Measurements from ENCODE around the gene RUSF1. TPM values are rescaled to one million over a fixed set of nuclear protein-coding genes. Genes with fewer than 3 reads are reported as not detected.
"Not testable (repeated sequence)": the region's sequence is repeated elsewhere in the genome, so short reads cannot be mapped to it uniquely, and the experiment has no call there.

Gene RUSF1
- total and polyA plus RNA-seq, 8 donors: 58.2 to 87.2 (median 77.7) TPM

GRCh38 chr16:31525113-31525512 lies 16.9 kb upstream of the RUSF1 start:
- H3K9me3 ChIP-seq: no peaks in the 10 kb centered on the region
- H3K27me3 ChIP-seq: peaks cover 0 to 30% of the 10 kb centered on the region in 2 donors
- H3K4me3 ChIP-seq: no peak overlapping the region
- intact Hi-C loops (cut with DNase I): no loop called here
- H3K4me1 ChIP-seq: peaks cover 4 to 5% of the 10 kb centered on the region in 2 donors
- ATAC-seq (no peak), DNase-seq (no peak)
- H3K36me3 ChIP-seq: no peaks in the 10 kb centered on the region
- H3K27ac ChIP-seq: no peak overlapping the region
- no peak for TF ChIP-seq CTCF (IDR thresholded peaks at IDR 0.05)

GRCh38 chr16:31523768-31524167 lies 15.6 kb upstream of the RUSF1 start:
- ATAC-seq; intact Hi-C loops (cut with DNase I); H3K4me3 ChIP-seq: not testable (repeated sequence)

GRCh38 chr16:31522071-31522470 lies 13.9 kb upstream of the RUSF1 start:
- Histone ChIP-seq H3K27ac (no peak overlapping the region), H3K4me3 (no peak overlapping the region), H3K9me3 (no peaks in the 10 kb centered on the region), H3K36me3 (no peaks in the 10 kb centered on the region), H3K4me1 (no peaks in the 10 kb centered on the region), H3K27me3 (no peaks in the 10 kb centered on the region)
- TF ChIP-seq CTCF (IDR thresholded peaks at IDR 0.05): no peak
- no peak for ATAC-seq
- no peak for DNase-seq
- intact Hi-C loops (cut with DNase I): no loop called here

More at GRCh38 chr16:31523768-31524167, 15.6 kb upstream of the RUSF1 start:
- not testable (repeated sequence) for H3K36me3 ChIP-seq, DNase-seq, H3K4me1 ChIP-seq, H3K9me3 ChIP-seq, H3K27ac ChIP-seq
- H3K27me3 ChIP-seq: peaks cover 0 to 16% of the 10 kb centered on the region in 2 donors

- ATAC-seq (no peak), DNase-seq (no peak)
- Histone ChIP-seq H3K27ac (no peak overlapping the region), H3K4me1 (no peaks in the 10 kb centered on the region), H3K27me3 (no peaks in the 10 kb centered on the region), H3K4me3 (no peak overlapping the region), H3K9me3 (no peaks in the 10 kb centered on the region), H3K36me3 (no peaks in the 10 kb centered on the region)
- TF ChIP-seq CTCF (IDR thresholded peaks at IDR 0.05): no peak
- intact Hi-C loops (cut with DNase I): no loop called here
These were observed 13.2 kb upstream of the RUSF1 start for GRCh38 chr16:31521368-31521767.

GRCh38 chr16:31519759-31520431 lies 11.7 kb upstream of the RUSF1 start:
- Histone ChIP-seq H3K36me3 (no peaks in the 10 kb centered on the region), H3K9me3 (no peaks in the 10 kb centered on the region), H3K27ac (no peak overlapping the region), H3K27me3 (no peaks in the 10 kb centered on the region), H3K4me3 (no peak overlapping the region), H3K4me1 (no peaks in the 10 kb centered on the region)
- TF ChIP-seq CTCF (IDR thresholded peaks at IDR 0.05): no peak
- intact Hi-C loops (cut with DNase I): no loop called here
- no peak for DNase-seq
- ATAC-seq: no peak
